Suprapubic skin (tissue), 4 donors: ENCODE results near the gene MT2A.

ENCODE experiments used
- CTCF ChIP-seq, 2 donors: fragments of 200-600 bp in 1 of 2; fragments of 450-650 bp in 1 of 2; sonication (generic) in 1 of 2; IDR thresholded peaks; one replicate each; pipeline ENCODE4 v1.5.1; 2016 to 2019; ENCODE audit warnings: antibody characterized with exemption in 2 of 2, mild to moderate bottlenecking in 1 of 2, moderate library complexity in 1 of 2
- POLR2A ChIP-seq, 2 donors: fragments of 450-650 bp; IDR thresholded peaks; one replicate each; pipeline ENCODE4 v1.6.1; 2017; ENCODE audit warnings: antibody characterized with exemption in 2 of 2, mild to moderate bottlenecking in 2 of 2, moderate library complexity in 2 of 2
- POLR2AphosphoS5 ChIP-seq, 3 donors: sonication (generic); formaldehyde crosslinking; IDR thresholded peaks; one replicate each; pipeline ENCODE4 v1.6.1; 2017; ENCODE audit warnings: antibody characterized with exemption in 3 of 3

DNA sequence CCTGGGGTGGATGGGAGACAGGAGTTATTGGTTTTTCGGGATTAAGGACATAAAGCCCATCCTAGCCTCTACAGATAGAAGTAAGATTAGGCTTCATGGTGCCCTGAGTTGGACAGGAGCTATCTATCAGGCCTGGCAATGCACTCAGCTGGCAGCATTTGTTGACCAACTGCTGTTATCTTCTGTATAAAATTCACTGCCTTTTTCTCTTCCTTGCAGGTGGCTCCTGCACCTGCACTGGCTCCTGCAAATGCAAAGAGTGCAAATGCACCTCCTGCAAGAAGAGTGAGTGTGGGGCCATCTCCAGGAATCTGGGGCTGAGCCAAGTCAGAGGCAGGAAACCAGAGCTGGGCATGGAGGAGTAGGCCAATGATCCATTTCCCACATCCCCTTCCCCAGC lies 30.7 kb downstream of the MT2A start:
- TF ChIP-seq CTCF (IDR thresholded peaks at IDR 0.05) (no peak), POLR2A (IDR thresholded peaks at IDR 0.05) (no peak), POLR2AphosphoS5 (IDR thresholded peaks at IDR 0.05) (no peak)
